HG02571 (cell line): ENCODE data around the gene LACRT.
A peak's percentile ranks its signal among the peaks of the same experiment; 100 is the strongest.
"Not testable (repeated sequence)": the region's sequence is repeated elsewhere in the genome, so short reads cannot be mapped to it uniquely, and the experiment has no call there.

Experiments used
- ATAC-seq: cut with Tn5 transposase; IDR thresholded peaks from one replicate; pipeline ENCODE4 v1.9.1; 2021; ENCODE audit warnings: mild to moderate bottlenecking, moderate library complexity; ENCODE audit not compliant: unreplicated experiment

LACRT gene

GRCh38 chr12:54634795-54635194 lies at the start of gene LACRT:
TSS of gene LACRT (minus strand) at chr12:54634895. CDS start at chr12:54634841, 54 bp downstream.
- no peak for ATAC-seq

- no peak for ATAC-seq
Measured at GRCh38 chr12:54683398-54683797, 48.7 kb upstream of the LACRT start.

GRCh38 chr12:54682674-54683073 lies 48.0 kb upstream of the LACRT start:
- ATAC-seq = no peak

GRCh38 chr12:54680374-54680773 lies 45.7 kb upstream of the LACRT start:
- peak; percentile 60 for ATAC-seq

GRCh38 chr12:54678131-54678530 lies 43.4 kb upstream of the LACRT start:
- no peak for ATAC-seq

GRCh38 chr12:54667945-54668344 lies 33.2 kb upstream of the LACRT start:
- no peak for ATAC-seq

GRCh38 chr12:54666008-54666407 lies 31.3 kb upstream of the LACRT start:
- no peak for ATAC-seq

- not testable (repeated sequence) for ATAC-seq
Measured at GRCh38 chr12:54665022-54665635, 30.4 kb upstream of the LACRT start.

- no peak for ATAC-seq
Measured at GRCh38 chr12:54663603-54664002, 28.9 kb upstream of the LACRT start.

- ATAC-seq = no peak
Measured at GRCh38 chr12:54662026-54662425, 27.3 kb upstream of the LACRT start.

GRCh38 chr12:54661048-54661447 lies 26.4 kb upstream of the LACRT start:
- no peak for ATAC-seq

- no peak for ATAC-seq
Measured at GRCh38 chr12:54660320-54660962, 25.7 kb upstream of the LACRT start.

- peak; percentile 77 for ATAC-seq
Measured at GRCh38 chr12:54658306-54659264, 23.9 kb upstream of the LACRT start.

GRCh38 chr12:54657105-54657607 lies 22.5 kb upstream of the LACRT start:
- ATAC-seq = no peak

GRCh38 chr12:54654926-54655325 lies 20.2 kb upstream of the LACRT start:
- no peak for ATAC-seq

- no peak for ATAC-seq
Measured at GRCh38 chr12:54653025-54653424, 18.3 kb upstream of the LACRT start.

- no peak for ATAC-seq
Measured at GRCh38 chr12:54650889-54651288, 16.2 kb upstream of the LACRT start.

- ATAC-seq = no peak
Measured at GRCh38 chr12:54650409-54650808, 15.7 kb upstream of the LACRT start.

- ATAC-seq = no peak
Measured at GRCh38 chr12:54649825-54650224, 15.1 kb upstream of the LACRT start.

- ATAC-seq = no peak
Measured at GRCh38 chr12:54648265-54648664, 13.6 kb upstream of the LACRT start, which contains the start of gene DCD. TSS of gene DCD (minus strand) at chr12:54648365. CDS start at chr12:54648303, 62 bp downstream.

GRCh38 chr12:54641554-54641953 lies 6.9 kb upstream of the LACRT start:
- ATAC-seq = no peak
